HG03521 (cell line): ENCODE measurements around the gene CFAP54.
"Not testable (repeated sequence)": the region's sequence is repeated elsewhere in the genome, so short reads cannot be mapped to it uniquely, and the experiment has no call there.

Source experiments
- ATAC-seq: cut with Tn5 transposase; IDR thresholded peaks from one replicate; pipeline ENCODE4 v1.9.1; 2021; ENCODE audit warnings: mild to moderate bottlenecking, moderate library complexity; ENCODE audit not compliant: unreplicated experiment

CFAP54 gene, protein sequence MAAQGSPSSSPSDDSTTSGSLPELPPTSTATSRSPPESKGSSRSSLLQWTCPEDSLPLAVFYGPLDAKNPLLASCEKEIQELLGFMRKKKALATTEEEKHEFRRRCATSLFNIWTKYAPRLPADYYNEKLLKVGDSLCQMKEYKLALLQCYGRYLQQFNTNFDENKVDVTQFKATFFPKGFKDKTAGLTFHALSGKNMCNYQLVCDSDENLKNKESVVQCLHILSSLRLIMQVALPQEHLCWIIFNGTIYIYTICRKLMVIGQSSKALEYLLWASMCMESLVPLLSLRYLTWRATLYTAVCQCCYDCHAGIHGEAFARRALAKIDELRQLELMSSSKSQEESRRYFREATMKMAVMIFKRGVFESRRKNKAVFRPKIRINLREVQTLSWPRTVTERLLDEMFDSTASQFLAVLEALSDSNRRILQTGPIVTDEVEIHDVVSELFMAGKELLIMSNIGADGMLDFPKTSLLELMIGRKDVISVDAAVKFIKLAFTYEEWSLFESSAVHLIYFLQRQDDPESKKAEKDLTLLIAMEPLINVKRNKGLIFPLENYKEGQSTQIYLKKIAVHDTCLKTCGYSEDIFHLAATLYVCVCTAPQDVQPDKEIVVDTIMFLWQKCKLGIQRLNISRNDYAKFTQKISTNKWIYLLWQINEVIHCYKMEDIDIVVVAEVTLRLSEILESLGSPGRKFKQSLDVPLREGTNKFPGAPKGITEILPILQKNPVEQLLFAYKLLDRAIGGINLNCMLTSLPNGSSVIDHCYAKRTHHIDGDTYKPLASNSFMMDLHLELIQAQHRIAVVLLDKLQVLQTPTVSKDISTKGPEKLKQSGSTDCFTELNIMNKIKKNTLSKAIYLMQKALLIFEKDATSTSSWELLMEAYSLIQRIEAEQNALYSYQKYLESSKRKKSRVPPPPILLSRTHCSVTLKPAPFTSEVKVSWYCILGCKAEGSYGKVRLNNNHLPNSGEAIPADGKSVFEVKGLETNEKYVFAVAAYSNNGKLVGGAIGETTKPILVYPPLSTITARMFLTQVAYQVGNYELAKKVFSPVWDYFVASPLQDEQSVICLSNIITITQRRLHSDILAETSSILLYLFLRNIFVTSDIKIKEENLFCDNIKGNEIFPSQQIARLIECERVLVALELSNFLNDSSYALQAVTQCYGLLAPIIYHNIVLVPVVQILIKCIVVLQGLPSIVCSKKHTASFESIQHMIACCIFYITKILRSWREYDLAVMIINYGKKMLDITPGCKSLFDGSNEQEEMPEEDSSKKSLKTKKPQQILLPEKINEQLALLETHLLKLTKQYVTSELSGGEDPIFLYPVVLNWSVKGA (N-terminal part only)

DNA sequence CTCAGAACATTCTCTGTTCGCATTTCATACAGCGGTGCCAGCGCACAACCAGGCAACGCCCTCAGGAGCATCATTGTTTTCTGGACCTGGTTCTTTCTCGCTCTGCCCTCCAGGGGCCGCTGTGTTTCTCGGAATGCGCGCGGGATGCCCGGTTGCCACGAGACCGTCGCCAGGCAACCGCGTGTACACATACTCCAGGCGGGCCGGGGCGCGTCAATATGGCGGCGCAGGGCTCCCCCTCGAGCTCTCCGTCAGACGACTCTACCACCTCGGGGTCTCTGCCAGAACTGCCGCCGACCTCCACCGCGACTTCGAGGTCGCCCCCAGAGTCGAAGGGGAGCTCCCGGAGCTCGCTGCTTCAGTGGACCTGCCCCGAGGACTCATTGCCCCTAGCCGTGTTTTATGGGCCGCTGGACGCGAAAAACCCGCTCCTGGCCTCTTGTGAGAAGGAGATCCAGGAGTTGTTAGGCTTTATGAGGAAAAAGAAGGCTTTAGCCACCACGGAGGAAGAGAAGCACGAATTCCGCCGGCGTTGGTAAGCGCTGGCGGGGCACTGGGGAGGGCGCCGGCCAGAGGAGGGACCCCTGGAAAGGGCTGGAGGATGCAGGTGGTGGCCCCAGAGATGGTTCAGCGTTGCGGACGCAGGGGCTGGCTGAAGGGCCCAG lies at the start of gene CFAP54:
TSS of gene CFAP54 (plus strand) at position 186 of the 665 bp plus-strand sequence. CDS start at position 219, 33 bp downstream.
- ATAC-seq, result peak; percentile 94

DNA sequence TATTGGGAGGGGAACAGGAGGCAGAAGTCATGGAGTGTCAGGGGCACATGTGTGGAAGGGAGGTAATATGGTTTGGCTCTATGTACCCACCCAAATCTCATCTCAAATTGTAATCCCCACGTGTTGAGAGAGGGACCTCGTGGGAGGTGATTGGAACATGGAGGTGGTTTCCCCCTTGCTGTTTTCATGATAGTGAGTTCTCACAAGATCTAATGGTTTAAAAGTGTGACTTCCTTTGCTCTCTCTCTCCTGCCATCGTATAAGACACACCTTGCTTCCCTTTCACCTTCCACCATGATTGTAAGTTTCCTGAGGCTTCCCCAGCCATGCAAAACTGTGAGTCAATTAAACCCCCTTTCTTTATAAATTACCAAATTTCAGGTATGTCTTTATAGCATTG lies 47.6 kb upstream of the CFAP54 start:
- no peak for ATAC-seq

GRCh38 chr12:96442906-96443305 lies 46.5 kb upstream of the CFAP54 start:
- ATAC-seq, result no peak

DNA sequence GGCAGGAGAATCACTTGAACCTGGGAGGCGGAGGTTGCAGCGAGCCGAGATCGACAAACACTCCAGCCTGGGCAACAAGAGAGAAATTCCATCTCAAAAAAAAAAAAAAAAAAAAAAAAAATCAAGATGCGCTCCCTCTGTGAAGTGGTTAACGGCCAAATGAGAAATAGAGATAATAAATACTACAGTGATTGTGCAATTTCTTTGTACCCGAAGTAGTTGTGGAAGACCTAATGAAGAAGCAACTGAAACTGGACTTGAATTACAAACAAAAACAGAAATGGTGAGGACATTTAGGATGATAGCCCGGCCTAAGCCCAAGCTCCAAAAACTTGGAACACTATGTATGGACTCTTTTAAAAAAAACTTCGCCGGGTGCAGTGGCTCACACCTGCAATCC lies 45.0 kb upstream of the CFAP54 start:
- no peak for ATAC-seq

DNA sequence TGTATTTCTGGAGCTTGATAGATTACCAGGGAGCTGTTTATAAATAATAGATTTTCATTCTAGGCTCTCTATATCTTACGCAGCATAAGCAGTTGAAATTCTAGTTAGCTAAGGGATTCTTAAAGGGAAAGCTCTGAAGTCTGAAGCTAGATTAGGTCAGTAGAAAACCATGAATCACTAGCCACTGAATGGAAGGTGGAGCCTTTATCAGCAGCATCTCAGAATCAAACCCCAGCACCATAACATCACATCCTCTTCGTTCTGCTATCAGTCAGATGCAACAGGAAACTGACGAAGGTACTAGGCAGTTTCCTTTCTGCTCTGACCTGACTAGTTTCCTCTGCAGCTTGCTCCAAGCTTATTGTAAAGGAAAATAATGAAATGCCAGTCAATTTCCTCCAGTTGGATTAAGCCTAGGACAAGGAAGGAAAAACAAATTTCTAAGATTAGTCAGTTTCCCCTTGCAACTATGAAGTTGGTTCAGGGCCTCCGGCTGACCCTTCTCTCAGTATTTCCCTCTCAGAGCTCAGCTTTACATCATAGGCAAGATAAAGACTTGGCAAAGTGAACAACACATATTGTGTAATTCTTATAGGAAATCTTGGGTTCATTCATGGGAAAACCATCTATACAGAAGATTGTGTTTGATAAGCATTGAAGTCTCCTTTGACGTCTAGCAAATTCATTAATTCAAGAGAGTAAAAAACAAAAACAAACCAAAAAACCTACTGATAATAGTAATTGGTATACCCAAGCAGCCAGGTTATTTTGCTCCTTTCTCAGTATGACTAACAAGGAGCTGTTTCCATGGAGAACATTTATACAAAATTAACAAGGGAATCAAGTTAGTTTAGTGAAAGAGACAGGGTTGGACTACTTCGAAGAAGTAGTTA lies 43.4 kb upstream of the CFAP54 start:
- ATAC-seq, result peak; percentile 88

GRCh38 chr12:96447256-96447655 lies 42.1 kb upstream of the CFAP54 start:
- ATAC-seq, result no peak

DNA sequence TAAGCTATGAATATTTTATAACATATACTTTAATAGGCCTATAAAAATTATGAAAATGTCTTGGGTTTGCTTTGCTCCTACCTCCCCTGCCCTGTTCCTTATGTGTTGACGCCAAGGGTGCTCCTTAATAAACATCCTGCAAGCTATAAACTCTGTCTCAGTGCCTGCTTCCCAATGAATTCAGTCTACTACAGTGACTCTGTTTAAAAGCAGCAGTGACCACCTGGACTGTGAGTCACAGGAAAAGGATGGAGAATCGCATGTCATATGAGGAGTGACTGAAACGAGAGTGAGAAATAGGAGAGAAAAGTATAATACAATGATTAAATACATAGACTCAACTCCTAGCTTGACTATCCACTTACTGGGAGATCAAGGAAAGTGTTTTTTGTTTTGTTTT lies 41.1 kb upstream of the CFAP54 start:
- ATAC-seq, result no peak

DNA sequence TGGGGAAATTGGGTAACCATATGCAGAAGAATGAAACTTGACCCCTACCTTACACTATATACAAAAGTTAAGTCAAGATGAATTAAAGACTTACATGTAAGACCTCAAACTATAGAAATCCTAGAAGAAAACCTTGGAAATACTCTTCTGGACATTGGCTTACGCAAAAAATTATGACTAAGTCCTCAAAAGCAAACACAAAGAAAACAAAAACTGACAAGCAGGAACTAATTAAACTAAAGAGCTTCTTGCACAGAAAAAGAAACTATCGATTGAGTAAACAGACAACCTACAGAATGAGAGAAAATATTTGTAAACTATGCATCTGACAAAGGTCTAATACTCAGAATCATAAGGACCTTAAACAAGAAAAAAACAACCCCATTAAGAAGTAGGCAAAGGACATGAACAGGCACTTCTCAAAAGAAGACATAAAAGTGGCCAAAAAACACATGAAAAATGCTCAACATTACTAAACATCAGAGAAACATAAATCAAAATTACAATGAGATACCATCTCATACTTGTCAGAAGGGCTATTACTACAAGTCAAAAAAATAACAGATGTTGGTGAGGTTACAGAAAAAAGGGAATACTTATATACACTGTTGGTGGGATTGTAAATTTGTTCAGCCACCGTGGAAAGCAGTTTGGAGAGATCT lies 37.0 kb upstream of the CFAP54 start:
- no peak for ATAC-seq

GRCh38 chr12:96454396-96454795 lies 35.0 kb upstream of the CFAP54 start:
- no peak for ATAC-seq

DNA sequence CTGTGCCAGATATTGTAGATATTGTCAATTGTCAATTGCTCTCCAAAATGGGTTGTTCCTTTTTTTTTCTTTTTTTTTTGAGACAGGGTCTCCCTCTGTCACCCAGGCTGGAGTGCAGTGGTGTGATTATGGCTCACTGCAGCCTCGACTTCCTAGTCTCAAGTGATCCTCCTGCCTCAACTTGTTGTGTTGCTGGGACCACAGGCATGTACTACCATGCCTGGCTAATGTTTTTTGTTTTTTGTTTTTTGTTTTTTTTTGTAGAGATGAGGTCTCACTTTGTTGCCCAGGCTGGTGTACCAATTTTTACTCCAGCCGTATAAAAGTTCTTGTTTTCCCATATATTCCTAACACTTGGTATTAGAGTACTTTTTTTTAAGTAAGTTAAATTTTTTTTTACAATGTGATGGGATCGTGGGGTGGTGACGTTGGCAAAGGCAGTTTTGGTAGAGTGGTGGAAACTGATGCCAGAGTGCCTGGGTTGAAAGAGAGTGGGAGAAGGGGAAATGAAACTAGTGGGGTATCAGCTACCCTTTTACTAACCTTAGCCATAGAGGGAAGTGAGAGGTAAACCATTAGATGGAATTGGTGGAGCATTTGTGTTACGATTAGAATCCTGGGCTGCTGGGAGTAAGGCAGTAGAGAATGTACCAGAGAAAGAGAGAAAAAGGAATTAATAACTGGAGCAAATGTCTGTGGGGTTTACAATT lies 33.0 kb upstream of the CFAP54 start:
- peak; percentile 85 for ATAC-seq

- no peak for ATAC-seq
These were observed 32.0 kb upstream of the CFAP54 start for GRCh38 chr12:96457191-96457930.

DNA sequence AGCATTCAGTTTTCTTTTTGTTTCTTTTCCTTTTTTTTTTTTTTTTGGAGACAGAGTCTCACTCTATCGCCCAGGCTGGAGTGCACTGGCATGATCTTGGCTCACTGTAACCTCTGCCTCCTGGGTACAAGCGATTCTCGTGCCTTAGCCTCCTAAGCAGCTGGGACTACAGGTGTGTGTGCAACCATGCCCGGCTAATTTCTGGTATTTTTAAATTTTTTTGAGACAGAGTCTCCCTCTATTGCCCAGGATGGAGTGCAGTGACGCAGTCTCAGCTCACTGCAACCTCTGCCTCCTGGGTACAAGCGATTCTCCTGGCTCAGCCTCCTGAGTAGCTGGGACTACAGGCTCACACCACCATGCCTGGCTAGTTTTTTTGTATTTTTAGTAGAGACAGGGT lies 30.1 kb upstream of the CFAP54 start:
- ATAC-seq, result not testable (repeated sequence)

- no peak for ATAC-seq
These were observed 26.7 kb upstream of the CFAP54 start for GRCh38 chr12:96462571-96463280.

DNA sequence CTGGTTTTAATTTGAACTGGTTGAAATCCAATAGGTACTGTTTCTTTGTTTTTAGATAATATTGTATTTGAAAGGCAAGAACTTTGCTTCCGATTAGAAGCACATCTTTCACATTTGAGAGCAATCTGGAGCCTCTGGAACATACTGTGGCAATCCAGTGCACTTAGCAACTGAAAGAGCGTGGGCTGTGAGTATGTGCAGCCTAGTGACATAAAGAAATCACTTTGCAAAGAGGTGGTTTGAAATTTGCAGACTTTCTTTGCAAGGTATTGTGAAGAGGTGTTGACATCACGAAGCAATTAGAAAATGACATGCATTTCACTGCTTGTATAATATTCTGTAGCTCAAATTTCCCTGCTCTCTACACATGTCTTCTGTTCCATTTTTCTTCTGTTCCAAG lies 23.5 kb upstream of the CFAP54 start:
- no peak for ATAC-seq

- no peak for ATAC-seq
These were observed 22.2 kb upstream of the CFAP54 start for GRCh38 chr12:96466939-96467751.

GRCh38 chr12:96471368-96472050 lies 17.9 kb upstream of the CFAP54 start:
- ATAC-seq, result no peak
